Keratinocyte (primary cell): ENCODE measurements around the gene WRAP73. TPM values are rescaled to one million over a fixed set of nuclear protein-coding genes. Genes with fewer than 3 reads are reported as not detected.

ENCODE experiments used
- DNase-seq: peaks from one replicate; pipeline ENCODE4 v3.0.0-alpha.2; 2011; ENCODE audit warnings: low read depth, missing footprints, low spot score
- FAIRE-seq: peaks from 2 replicates; lab custom pipeline; 2011; peaks lifted over from hg19 to GRCh38; lab: Jason Lieb, UNC
- H2AFZ ChIP-seq: 2 replicates; pipeline ENCODE4 v1.6.0; 2012; ENCODE audit warnings: low read length, control low read depth, inconsistent platforms; ENCODE audit not compliant: control insufficient read depth
- H3K27ac ChIP-seq: 2 replicates; pipeline ENCODE4 v1.5.1; 2011; ENCODE audit warnings: low read length; ENCODE audit not compliant: control insufficient read depth, insufficient read depth
- H3K27me3 ChIP-seq: 3 replicates; pipeline ENCODE4 v1.6.0; 2011; ENCODE audit warnings: low read length; ENCODE audit not compliant: control insufficient read depth, insufficient read depth; ENCODE audit errors: extremely low read depth
- H3K36me3 ChIP-seq, 2 experiments: 2 replicates in 1 of 2; 3 replicates in 1 of 2; pipeline ENCODE4 v1.5.1; 2011; ENCODE audit warnings: low read length in 2 of 2, mild to moderate bottlenecking in 1 of 2; ENCODE audit not compliant: control insufficient read depth in 2 of 2, insufficient read depth in 2 of 2; ENCODE audit errors: extremely low read depth in 1 of 2
- H3K4me1 ChIP-seq: 3 replicates; pipeline ENCODE4 v1.5.1; 2011; ENCODE audit warnings: low read length; ENCODE audit not compliant: control insufficient read depth, insufficient read depth; ENCODE audit errors: extremely low read depth
- H3K4me2 ChIP-seq: 3 replicates; pipeline ENCODE4 v1.6.0; 2011; ENCODE audit warnings: low read depth, low read length; ENCODE audit not compliant: control insufficient read depth, insufficient read depth; ENCODE audit errors: extremely low read depth
- H3K4me3 ChIP-seq, 3 experiments: fragments of 200-600 bp in 1 of 3; sonication (generic) in 1 of 3; 2 replicates in 2 of 3; 3 replicates in 1 of 3; pipeline ENCODE4 v1.5.1; 2011 to 2016; ENCODE audit warnings: low read length in 3 of 3, mild to moderate bottlenecking in 3 of 3, control low read depth in 2 of 3, inconsistent platforms in 1 of 3, low read depth in 1 of 3, mixed read lengths in 1 of 3, mixed run types in 1 of 3, moderate library complexity in 1 of 3; ENCODE audit not compliant: control insufficient read depth in 2 of 3, insufficient read depth in 2 of 3; ENCODE audit errors: extremely low read depth in 1 of 3
- H3K79me2 ChIP-seq: 2 replicates; pipeline ENCODE4 v1.6.0; 2012; ENCODE audit warnings: low read length; ENCODE audit not compliant: control insufficient read depth, insufficient read depth
- H3K9ac ChIP-seq: 3 replicates; pipeline ENCODE4 v1.6.0; 2011; ENCODE audit warnings: low read length; ENCODE audit not compliant: control insufficient read depth, insufficient read depth; ENCODE audit errors: extremely low read depth
- H3K9me1 ChIP-seq: 3 replicates; pipeline ENCODE4 v1.6.0; 2011; ENCODE audit warnings: low read length; ENCODE audit not compliant: control insufficient read depth, insufficient read depth; ENCODE audit errors: extremely low read depth
- H3K9me3 ChIP-seq: 2 replicates; pipeline ENCODE4 v1.5.1; 2012; ENCODE audit warnings: low read depth, low read length; ENCODE audit not compliant: control insufficient read depth
- H4K20me1 ChIP-seq: 3 replicates; pipeline ENCODE4 v1.6.0; 2011; ENCODE audit warnings: low read length; ENCODE audit not compliant: control insufficient read depth, insufficient read depth; ENCODE audit errors: extremely low read depth
- EZH2 ChIP-seq: IDR thresholded peaks from one replicate; pipeline ENCODE4 v1.6.1; 2012; ENCODE audit warnings: inconsistent platforms, mild to moderate bottlenecking, low read length, moderate library complexity
- dilution Hi-C: fragments of 300-500 bp; cut with MboI; formaldehyde crosslinking; loops from one replicate; pipeline ENCODE4 v1.7.0; 2020; ENCODE audit warnings: low sequenced_read_pairs; ENCODE audit not compliant: extremely low pct_ligation_motif_present
- polyA plus RNA-seq, 5 experiments: library from polyadenylated mRNA; depleted of rRNA in 3 of 5; stranded (reverse) in 3 of 5; stranded (forward) in 1 of 5; unstranded in 1 of 5; fragments of >200 nt; gene quantifications; 1 replicate in 1 of 5; 2 replicates in 3 of 5; 3 replicates in 1 of 5; pipeline versions ENCODE4 v1.2.1 to v1.2.3, GENCODE V29; 2011 to 2012; ENCODE audit warnings: missing spikeins in 2 of 5, low read depth in 1 of 5, low replicate concordance in 1 of 5
- TF ChIP-seq, protein P1 (sequence below), 3 experiments: IDR thresholded peaks in 1 of 3; conservative IDR thresholded peaks in 1 of 3; optimal IDR thresholded peaks in 1 of 3; 2 replicates in 2 of 3; 3 replicates in 1 of 3; pipeline versions ENCODE3 to v1.5.1; 2011; ENCODE audit warnings: low read length in 3 of 3, mild to moderate bottlenecking in 3 of 3, moderate library complexity in 2 of 3, control low read depth in 1 of 3, inconsistent platforms in 1 of 3; ENCODE audit not compliant: insufficient read depth in 2 of 3; ENCODE audit errors: extremely low read depth in 1 of 3

Gene WRAP73
- polyA plus RNA-seq, 1 donor (not counting 4 experiments of a cell fraction or from before 2014, with no cell fraction given) = 18.9 TPM

DNA sequence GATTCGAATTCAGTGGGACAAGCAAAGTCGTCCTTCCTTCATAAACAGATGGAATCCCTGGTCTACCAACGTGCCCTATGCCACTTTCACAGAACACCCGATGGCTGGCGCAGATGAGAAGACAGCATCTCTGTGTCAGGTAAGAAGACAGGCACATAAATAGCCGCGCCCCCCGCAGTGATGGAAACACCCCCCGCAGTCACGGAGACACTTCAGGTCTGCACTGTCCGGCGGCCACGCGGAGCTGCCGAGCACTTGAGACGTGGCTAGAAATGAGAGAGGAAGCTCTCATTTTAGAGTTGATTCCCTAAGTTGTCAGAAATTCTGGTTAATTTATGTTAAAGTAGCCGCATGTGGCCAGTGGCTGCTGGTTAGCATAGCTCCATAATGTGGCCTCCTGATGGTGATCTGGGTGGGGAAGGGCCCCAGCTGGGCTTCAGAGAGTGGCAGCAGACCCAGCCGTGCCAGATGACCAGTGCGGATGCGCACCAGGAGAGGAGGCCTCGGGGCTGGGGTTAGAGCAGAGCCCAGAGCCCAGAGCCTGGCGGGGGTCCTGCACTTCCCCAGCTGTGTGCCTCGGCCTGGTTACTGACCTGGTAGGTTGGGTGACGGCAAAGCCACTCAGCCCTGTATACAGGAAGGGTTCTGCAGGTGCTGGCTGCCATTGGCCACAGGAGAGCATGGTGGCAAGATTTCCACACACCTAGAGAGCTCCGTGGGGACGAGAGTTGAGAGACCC, 22.2 kb downstream of the WRAP73 start:
- Histone ChIP-seq H2AFZ (no peak overlapping the region), H3K9me1 (no peaks in the 10 kb centered on the region), H4K20me1 (no peaks in the 10 kb centered on the region), H3K4me2 (no peak overlapping the region), H3K9ac (no peak overlapping the region), H3K4me3 (no peak overlapping the region), H3K27ac (no peak overlapping the region), H3K79me2 (no peaks in the 10 kb centered on the region), H3K9me3 (no peaks in the 10 kb centered on the region), H3K4me1 (peaks cover 16% of the 10 kb centered on the region), H3K36me3 (peaks cover 9 to 14% of the 10 kb centered on the region in 2 experiments), H3K27me3 (no peaks in the 10 kb centered on the region)
- no peak for DNase-seq
- dilution Hi-C loops = loop anchor here (25.0 kb wide), 1 partner anchor 90 kb away; no protein-coding TSS in a partner anchor
- TF ChIP-seq EZH2 = no peak
- TF ChIP-seq, protein P1, sequence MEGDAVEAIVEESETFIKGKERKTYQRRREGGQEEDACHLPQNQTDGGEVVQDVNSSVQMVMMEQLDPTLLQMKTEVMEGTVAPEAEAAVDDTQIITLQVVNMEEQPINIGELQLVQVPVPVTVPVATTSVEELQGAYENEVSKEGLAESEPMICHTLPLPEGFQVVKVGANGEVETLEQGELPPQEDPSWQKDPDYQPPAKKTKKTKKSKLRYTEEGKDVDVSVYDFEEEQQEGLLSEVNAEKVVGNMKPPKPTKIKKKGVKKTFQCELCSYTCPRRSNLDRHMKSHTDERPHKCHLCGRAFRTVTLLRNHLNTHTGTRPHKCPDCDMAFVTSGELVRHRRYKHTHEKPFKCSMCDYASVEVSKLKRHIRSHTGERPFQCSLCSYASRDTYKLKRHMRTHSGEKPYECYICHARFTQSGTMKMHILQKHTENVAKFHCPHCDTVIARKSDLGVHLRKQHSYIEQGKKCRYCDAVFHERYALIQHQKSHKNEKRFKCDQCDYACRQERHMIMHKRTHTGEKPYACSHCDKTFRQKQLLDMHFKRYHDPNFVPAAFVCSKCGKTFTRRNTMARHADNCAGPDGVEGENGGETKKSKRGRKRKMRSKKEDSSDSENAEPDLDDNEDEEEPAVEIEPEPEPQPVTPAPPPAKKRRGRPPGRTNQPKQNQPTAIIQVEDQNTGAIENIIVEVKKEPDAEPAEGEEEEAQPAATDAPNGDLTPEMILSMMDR (optimal IDR thresholded peaks at IDR 0.05 in 1 of 3, IDR thresholded peaks at IDR 0.05 in 1 of 3, conservative IDR thresholded peaks at IDR 0.05 in 1 of 3; ENCODE audit: extremely low read depth in 1 of 3, insufficient read depth in 2 of 3, low read length in 3 of 3) = no peak
- FAIRE-seq = no peak

DNA sequence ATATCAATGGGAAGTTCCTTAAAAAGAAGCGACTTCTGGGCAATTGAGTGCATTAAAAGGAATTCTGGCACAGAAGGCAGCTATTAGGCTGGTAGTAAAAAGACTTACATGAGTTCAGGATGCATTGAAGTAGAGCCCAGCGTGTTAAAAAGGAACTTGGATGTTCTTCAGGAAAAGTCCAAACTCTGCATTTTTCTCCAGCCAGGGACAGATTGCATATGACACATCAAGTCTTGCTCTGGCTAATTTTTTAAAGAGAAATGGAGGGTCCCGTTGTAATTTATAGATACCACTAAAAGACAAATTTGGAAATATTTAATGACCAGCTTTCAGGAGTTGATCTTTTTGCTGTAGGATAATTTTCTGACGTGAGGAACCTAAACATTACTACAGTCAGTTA, 23.9 kb downstream of the WRAP73 start:
- no peak for FAIRE-seq
- dilution Hi-C loops = loop anchor here (25.0 kb wide), 1 partner anchor 89 kb away; no protein-coding TSS in a partner anchor
- H3K9ac ChIP-seq = no peak overlapping the region

More for the DNA sequence above, 23.9 kb downstream of the WRAP73 start:
- Histone ChIP-seq H3K4me2 (peak overlapping the region; percentile 85), H3K27ac (no peak overlapping the region), H3K4me3 (peak overlapping the region in 2 of 3 experiments; percentile 76 to 98), H3K9me1 (no peaks in the 10 kb centered on the region), H3K27me3 (no peaks in the 10 kb centered on the region), H3K36me3 (peaks cover 9 to 11% of the 10 kb centered on the region in 2 experiments), H3K79me2 (no peaks in the 10 kb centered on the region), H3K4me1 (peaks cover 16% of the 10 kb centered on the region), H4K20me1 (no peaks in the 10 kb centered on the region), H2AFZ (no peak overlapping the region), H3K9me3 (no peaks in the 10 kb centered on the region)
- no peak for DNase-seq
- no peak for TF ChIP-seq EZH2
- TF ChIP-seq, protein P1 (optimal IDR thresholded peaks at IDR 0.05 in 1 of 3, IDR thresholded peaks at IDR 0.05 in 1 of 3, conservative IDR thresholded peaks at IDR 0.05 in 1 of 3; ENCODE audit: extremely low read depth in 1 of 3, insufficient read depth in 2 of 3, low read length in 3 of 3) = no peak
